Activated CD4-positive, alpha-beta T cell treated with anti-CD3 and anti-CD28 coated beads for 48 hours (primary cell): Measurements from ENCODE around the gene GBA2.
A peak's percentile ranks its signal among the peaks of the same experiment; 100 is the strongest.

Source experiments
- DNase-seq: peaks from one replicate; pipeline ENCODE4 v3.0.0-alpha.2; 2020

Gene GBA2

DNA sequence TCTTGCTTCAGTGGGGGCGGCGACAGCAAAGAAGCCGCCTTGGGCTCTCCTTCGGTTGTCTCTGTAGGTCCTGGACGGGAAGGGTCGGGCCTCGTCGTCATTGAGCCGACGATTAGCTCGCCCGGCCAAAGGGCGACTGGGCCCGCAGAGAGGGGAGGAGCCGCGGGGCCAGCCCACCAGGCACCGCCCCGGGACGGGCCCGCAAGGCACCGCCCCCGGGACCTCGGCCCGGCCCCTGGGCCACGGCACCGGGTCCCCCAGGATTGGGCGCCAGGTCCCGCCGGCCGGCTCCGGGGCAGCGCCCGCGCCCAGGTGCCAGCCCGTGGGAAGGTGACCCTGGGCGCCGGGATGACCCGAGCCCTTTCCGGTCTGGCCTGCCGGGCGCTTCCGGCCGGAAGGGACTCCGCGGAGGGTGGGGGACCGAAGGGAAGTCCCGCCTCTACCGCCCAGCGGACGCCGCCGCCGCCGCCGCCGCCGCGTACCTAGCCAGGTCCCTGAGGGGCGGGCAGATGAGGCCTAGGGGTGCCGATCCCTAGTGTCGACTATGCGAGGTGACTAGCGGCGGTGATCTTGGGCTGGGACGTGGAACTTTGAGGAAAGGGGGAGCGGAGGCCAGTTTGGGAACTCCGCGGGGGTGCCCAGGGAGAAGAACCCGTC lies at the start of gene GBA2, which contains the start of gene RGP1:
TSS of gene GBA2 (minus strand) at position 371 of the 657 bp plus-strand sequence. CDS start 524 bp downstream, outside the sequence.
TSS of gene RGP1 (plus strand) at position 430 of the 657 bp plus-strand sequence. CDS start 469 bp downstream, outside the sequence.
- peak; percentile 74 for DNase-seq

DNA sequence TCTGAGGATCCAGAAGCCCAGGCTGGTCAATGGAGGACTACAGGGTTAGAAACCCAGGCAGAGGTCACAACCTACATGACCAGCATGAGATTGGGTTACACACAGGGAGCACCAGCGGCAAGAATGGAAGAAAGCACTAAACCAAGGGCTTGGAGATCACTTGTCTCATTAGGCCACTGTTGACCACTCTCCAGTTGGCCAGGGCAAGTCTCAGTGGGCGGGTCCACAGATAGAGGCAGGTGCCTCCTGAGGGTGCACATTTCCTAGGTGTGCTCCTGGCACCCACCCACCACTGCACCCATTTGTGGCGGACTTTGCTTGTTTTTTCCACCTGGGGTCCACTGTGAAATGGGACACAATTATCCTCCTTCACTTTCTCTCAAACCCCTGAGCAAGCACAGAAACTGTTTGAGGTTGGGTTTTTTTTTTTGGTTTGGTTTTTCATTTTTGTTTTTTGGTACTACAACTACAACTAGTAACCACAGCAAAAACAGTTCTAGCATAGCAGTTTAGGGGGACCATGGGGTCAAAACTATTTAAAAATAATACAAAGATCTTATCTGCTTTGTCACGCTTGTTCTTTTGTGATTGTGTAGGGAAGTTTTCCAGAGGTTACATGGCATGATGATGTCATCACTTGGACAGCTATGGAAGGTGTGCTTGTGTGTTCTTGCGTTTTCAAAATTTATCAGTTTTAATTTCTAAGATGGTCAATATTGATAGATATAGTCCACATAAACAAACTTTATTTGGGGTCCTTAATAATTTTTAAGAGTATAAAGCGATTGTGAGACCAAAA lies 48.5 kb upstream of the GBA2 start:
- DNase-seq: no peak

- DNase-seq: no peak
Observed at GRCh38 chr9:35795695-35796094, 46.7 kb upstream of the GBA2 start.

DNA sequence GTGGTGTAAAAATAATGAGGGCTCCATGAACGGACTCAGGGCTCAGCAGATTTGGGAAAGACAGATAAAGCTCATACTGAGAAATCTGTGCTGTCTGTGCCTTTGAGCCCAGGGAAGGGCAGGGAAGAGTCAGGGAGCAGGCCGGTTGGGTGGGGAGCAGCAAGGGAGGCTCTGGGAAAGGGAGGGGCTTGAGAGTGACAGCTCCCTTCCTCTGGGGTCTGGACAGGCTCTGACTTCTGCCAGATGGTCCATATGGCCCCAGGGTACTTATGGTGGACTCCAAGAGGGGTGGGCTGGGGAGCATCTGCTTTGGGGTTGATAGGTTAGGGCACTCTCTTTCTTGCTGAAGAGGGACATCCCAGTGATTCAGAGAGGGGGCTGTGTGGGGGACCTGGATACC lies 44.4 kb upstream of the GBA2 start:
- no peak for DNase-seq

DNA sequence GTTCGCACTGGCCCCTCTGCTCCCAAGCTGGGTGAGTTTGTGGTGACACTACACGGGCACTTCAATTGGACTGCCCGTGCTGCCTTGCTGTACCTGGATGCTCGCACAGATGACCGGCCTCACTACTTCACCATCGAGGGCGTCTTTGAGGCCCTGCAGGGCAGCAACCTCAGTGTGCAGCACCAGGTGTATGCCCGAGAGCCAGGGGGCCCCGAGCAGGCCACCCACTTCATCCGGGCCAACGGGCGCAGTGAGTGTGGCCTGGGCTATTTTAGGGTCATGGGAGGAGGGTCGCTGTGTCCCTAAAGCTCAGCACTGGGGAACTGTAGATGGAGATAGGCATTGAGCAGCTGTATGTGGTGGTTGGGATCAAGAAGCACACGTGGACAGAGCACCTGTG lies 43.8 kb upstream of the GBA2 start:
- DNase-seq: no peak

- no peak for DNase-seq
Observed at GRCh38 chr9:35792024-35792813, 43.2 kb upstream of the GBA2 start.

DNA sequence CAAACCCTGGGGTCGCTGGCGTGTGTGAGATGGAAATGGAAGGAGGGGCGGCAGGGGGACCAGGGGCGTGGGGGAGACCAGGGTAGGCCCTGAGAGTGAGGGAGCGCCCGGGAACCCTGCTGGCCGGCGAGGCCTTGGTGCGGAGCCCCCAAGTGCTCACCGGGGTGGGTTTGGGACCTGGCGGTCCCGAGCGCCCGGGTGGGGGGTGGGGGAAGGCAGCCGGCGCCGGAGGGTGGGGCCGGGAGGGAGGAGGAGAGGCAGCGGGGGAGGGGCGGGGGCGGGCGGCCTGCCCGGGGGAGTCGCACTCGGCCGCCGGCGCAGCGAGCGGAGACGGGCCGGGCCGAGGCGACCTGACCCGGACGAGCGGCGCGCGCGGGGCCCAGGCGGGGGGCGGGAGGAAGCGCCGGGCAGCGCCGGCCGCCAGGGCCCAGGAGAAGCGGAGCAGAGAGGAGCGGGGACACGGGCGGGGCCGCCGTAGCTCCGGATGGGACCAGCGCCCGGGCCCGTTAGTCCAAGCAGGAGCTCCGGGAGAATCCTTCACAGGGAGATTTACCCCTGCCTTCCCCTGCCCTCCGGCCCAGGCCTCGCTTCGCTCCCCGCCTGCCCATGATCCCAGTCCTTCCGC lies 42.4 kb upstream of the GBA2 start, which contains the start of gene NPR2:
TSS of gene NPR2 (plus strand) at position 295 of the 625 bp plus-strand sequence. CDS start 818 bp downstream, outside the sequence.
- DNase-seq: no peak

GRCh38 chr9:35790385-35791296 lies 41.6 kb upstream of the GBA2 start:
- DNase-seq: peak; percentile 59

- DNase-seq: no peak
Observed at GRCh38 chr9:35790025-35790384, 41.0 kb upstream of the GBA2 start.

DNA sequence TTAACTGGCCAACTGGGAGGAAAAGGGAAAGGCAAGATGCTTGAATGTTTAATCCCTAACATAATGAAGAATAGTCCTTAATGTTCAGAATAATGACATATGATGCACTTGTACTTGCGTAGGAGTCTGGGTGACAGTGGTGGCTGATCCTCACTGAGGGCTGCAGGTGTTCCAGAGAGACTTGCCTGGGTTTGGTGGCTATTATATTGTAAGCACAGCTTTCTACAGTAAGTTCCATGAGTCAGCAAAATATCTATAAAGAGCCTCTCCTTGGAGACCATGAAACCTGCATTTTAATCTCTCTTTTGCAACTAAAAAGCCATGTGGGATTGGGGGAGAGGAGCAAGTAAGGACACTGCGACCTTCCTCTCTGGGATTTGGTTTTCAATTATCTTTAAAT lies 40.5 kb upstream of the GBA2 start:
- no peak for DNase-seq

GRCh38 chr9:35783418-35783817 lies 34.4 kb upstream of the GBA2 start:
- DNase-seq: no peak

DNA sequence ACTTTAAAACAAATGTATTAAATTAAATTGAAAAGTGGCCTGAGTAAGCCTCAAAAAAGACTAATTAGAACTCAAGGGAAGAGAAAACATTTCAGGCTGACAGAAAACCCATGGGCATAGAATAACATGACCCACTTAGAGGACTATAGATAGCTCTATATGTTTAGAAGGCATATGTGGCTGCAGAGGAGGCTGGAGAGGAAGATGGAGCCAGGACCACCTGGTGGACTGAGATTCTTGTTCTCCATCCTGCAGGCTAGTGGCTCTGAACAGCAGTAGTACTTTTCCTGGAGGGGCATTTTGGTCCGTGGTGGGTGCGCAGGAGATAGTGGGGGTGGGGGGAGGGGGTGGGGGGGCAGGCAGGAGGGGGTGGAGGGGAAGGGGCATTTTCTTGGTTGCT lies 32.0 kb upstream of the GBA2 start:
- DNase-seq: no peak

GRCh38 chr9:35778496-35778895 lies 29.5 kb upstream of the GBA2 start:
- no peak for DNase-seq

DNA sequence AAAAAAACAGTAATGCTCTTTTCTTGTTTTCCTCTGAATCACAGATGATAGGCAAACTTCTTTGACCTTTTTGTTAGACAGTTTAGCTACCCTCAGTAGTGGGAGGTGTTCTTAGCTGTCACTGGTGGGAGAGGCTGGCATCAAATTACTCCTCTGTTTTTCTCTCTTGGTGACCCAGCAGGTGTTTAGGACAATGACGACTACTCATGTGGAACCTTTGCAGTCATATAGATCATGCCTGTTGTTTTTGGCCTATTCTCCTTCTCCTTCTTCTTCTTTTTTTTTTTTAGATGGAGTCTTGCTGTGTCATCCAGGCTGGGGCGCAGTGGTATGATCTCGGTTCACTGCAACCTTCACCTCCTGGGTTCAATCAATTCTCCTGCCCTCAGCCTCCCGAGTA lies 27.0 kb upstream of the GBA2 start:
- DNase-seq: no peak

- no peak for DNase-seq
Observed at GRCh38 chr9:35774907-35775635, 26.0 kb upstream of the GBA2 start.

DNA sequence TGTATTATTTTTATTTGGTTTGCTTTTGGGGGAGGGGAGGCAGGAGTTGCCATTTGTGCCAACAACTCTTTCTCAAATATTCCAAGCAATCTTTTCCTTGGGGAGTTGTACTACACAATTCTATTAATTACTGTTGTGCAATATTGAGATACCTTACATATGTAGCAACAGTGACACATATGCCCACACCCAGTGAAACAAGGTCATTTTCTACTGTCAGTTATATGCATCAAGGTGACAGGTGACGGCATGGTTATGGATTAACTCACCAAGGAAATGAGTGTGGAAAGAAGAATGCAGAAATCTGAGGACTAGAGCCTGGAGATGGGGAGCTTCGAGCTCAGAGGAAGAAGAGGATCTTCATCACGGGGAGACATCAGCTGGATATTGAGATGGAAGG lies 22.9 kb upstream of the GBA2 start:
- no peak for DNase-seq

- DNase-seq: no peak
Observed at GRCh38 chr9:35771534-35771933, 22.5 kb upstream of the GBA2 start.

DNA sequence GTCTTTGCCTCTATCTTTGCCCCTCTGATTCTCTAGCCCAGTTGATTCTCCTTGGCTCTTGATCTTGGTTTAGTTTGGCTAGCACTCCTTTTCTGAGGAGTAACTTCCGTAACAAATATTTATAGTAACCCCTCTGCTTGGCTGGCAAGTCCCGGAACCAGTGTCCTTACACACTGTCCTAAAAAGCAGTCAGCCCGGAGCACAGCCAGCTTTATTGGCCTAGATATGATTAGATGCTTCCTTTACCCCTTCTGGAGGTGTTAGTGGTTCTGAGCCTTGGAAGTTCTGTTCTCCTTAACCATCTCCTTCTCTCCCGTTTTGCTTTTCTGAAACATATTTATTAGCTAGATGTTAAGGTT lies 22.0 kb upstream of the GBA2 start:
- DNase-seq: no peak

GRCh38 chr9:35769763-35770162 lies 20.7 kb upstream of the GBA2 start:
- no peak for DNase-seq

DNA sequence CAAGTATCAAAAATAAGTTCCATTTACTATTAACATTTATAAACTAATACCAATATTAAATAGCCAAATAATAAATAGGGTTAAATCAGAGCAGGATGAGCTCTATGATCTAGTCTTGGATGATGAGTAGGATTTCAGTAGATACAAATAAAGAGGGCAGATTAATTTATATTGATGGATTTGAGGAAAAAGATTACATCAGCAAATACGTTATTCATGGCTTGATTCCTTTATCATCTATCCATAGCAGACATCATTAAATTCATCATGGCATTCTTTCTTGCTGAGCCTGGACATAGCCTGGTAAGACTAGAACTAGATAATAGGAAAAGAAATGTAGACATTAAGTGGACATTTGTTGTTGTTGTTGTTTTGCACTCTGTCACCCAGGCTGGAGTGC lies 18.4 kb upstream of the GBA2 start:
- no peak for DNase-seq

- no peak for DNase-seq
Observed at GRCh38 chr9:35766997-35767396, 18.0 kb upstream of the GBA2 start.
